Measurements from ENCODE around the gene SCLT1. TPM values are rescaled to one million over a fixed set of nuclear protein-coding genes. Genes with fewer than 3 reads are reported as not detected.

SCLT1 gene
- total RNA-seq, 2 donors from 2014 or later: 6.9 to 8.9 TPM

DNA sequence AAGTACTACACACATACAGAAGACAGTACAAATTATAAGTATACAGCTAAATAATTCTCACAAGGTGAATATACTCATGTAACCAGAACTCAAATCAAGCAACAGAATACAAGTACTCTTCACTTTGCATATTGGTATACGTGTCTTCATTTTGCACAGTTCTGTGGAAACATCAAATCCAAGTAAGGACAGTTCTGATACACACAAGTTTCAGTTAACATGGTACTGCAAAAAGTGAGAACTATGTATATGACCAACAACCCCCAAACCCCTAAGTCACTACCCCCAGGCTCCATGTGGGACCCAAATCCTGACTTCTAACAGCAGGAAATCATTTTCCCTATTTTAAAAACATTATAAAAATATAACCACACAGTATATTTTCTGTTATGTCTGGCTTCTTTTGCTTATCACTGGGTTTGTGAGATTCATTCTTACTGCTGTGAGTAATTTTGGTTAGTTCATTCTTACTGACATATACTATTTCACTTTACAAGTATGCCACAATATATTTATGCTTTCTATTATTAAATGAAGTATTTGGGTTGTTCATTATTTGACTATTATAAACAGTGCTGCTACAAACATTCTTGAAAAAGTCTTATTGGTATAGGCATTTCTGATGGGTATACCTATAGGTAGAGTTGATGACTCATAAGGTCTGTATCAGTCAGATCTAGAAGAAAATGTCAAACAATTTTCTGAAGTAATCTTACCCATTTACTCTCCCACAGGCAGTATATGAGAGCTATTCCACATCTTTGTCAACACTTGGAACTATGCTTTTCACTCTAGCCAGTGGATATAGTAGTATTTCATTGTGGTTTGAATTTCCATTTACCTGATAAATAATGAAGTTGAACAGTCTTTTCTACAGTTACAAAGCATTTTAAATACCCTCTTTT is 47.0 kb downstream of the SCLT1 start:
- no peaks in the 10 kb centered on the region for H3K4me1 ChIP-seq
- no peak overlapping the region for H3K4me3 ChIP-seq
- TF ChIP-seq, protein P1, sequence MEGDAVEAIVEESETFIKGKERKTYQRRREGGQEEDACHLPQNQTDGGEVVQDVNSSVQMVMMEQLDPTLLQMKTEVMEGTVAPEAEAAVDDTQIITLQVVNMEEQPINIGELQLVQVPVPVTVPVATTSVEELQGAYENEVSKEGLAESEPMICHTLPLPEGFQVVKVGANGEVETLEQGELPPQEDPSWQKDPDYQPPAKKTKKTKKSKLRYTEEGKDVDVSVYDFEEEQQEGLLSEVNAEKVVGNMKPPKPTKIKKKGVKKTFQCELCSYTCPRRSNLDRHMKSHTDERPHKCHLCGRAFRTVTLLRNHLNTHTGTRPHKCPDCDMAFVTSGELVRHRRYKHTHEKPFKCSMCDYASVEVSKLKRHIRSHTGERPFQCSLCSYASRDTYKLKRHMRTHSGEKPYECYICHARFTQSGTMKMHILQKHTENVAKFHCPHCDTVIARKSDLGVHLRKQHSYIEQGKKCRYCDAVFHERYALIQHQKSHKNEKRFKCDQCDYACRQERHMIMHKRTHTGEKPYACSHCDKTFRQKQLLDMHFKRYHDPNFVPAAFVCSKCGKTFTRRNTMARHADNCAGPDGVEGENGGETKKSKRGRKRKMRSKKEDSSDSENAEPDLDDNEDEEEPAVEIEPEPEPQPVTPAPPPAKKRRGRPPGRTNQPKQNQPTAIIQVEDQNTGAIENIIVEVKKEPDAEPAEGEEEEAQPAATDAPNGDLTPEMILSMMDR (IDR thresholded peaks at IDR 0.05): no peak
- no peak overlapping the region for H3K27ac ChIP-seq
- peaks cover 0 to 13% of the 10 kb centered on the region in 2 donors for H3K9me3 ChIP-seq
- no peaks in the 10 kb centered on the region for H3K36me3 ChIP-seq
- H3K27me3 ChIP-seq: no peaks in the 10 kb centered on the region
- DNase-seq (ENCODE audit: low spot score): no peak

DNA sequence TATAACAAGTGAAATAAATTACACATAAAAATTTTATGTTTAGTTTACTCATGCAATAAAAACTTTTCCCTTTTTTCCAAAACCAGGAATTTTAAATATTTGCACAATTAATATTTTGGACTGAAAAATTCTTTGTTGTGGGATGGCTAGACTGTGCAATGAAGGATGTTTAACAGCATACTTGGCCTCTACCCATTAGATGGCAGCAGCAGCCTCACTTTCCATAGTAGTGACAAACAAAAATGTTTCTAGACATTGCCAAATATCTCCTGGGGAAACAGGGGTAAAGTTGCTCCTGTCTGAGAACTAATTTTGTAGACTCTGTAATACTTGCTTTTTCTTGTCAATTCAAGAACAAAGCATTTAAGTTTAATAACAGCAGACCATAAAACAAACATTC is 49.8 kb downstream of the SCLT1 start:
- H3K27ac ChIP-seq: no peak overlapping the region
- TF ChIP-seq, protein P1 (IDR thresholded peaks at IDR 0.05): peak in 1 of 2 donors; percentile 29
- no peaks in the 10 kb centered on the region for H3K4me1 ChIP-seq
- no peaks in the 10 kb centered on the region for H3K9me3 ChIP-seq
- H3K27me3 ChIP-seq: no peaks in the 10 kb centered on the region
- DNase-seq (ENCODE audit: low spot score): no peak
- no peak overlapping the region for H3K4me3 ChIP-seq
- no peaks in the 10 kb centered on the region for H3K36me3 ChIP-seq

DNA sequence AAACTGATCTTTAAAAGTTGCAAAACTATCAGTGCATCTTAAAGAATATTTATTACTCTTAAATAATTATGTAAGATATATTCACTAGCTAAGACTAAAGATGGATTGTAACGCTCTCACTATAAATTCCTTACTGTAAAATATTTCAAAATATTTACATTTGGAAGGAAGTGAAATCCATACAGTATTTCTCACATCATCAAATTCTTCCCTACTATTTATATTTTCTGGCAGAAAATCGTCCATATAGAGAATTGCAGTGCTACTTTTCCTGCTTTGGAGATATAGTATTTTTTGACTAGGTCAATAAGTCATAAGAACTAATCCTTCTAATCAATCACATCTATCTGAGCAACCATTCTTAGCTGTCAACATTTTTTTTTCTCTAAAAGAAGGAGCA is 52.9 kb downstream of the SCLT1 start:
- H3K4me1 ChIP-seq: no peaks in the 10 kb centered on the region
- H3K27ac ChIP-seq: no peak overlapping the region
- DNase-seq (ENCODE audit: low spot score): no peak
- TF ChIP-seq, protein P1 (IDR thresholded peaks at IDR 0.05): no peak
- no peaks in the 10 kb centered on the region for H3K9me3 ChIP-seq
- no peaks in the 10 kb centered on the region for H3K36me3 ChIP-seq
- H3K27me3 ChIP-seq: no peaks in the 10 kb centered on the region
- H3K4me3 ChIP-seq: no peak overlapping the region

DNA sequence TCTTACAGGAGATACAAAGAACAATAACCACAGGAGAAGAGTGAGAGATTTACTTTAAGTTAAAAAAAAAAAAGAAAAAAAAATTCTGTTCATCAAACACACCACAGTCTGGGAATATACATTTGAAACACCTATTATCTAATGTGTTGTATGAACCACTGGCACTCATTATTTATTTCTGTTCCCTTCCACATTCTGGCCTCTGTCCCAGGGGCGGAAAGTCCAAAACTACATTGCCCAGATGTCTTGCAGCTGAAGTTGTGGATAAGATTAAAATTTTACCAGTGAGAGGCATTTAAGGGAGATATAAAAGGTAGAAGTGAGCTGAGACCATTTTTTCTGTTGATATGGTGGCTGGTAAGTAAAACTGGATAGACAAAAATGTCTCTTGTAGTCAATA is 56.2 kb downstream of the SCLT1 start:
- Histone ChIP-seq H3K27ac (no peak overlapping the region), H3K27me3 (no peaks in the 10 kb centered on the region), H3K4me3 (no peak overlapping the region), H3K4me1 (no peaks in the 10 kb centered on the region), H3K36me3 (no peaks in the 10 kb centered on the region), H3K9me3 (no peaks in the 10 kb centered on the region)
- no peak for DNase-seq (ENCODE audit: low spot score)
- TF ChIP-seq, protein P1 (IDR thresholded peaks at IDR 0.05): no peak

DNA sequence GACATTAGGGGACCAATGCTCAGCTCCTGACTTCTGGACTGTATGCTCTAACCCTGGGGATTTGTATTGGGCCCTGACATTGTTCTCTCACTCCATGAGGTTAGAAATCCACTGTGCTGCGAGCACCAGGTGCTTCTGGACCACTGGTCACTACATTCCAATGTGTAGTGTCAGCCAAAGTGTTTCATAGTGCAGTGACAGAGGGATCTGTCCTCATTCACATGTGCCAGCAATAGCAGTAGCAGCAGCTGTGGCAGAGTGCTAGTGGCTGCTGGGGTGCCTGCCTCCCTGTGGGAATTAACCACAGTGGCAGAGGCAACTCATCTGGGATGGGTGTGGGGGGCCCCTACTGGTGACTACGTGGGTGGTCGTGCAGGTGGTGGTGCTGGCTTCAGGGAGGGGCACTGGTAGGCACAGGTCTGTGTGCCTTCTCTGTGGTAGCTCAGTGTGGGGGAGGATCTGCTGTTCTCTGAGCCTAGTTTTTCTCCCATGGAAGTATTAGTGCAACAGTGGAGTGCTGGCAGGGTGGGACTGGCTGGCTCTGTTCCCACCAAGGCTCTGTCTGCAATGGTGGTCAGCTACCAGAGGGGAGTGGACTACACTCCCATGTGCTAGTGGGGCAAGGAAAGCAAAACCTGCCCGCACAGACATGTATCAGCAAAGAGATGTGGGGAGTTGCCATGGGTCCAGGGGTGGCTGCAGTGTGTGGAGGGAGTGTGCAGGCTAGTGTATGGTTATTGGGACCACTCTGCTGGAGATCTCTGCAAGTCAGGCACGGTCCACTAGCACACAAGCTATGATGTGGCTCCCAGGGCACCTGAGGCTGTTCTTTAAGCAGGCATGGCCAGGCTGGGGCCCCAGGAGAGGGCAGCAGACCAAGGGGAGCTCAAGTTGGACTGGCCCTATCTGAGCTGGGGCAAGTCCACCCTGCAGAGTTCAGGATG is 78.5 kb downstream of the SCLT1 start:
- no peaks in the 10 kb centered on the region for H3K4me1 ChIP-seq
- no peak overlapping the region for H3K27ac ChIP-seq
- TF ChIP-seq, protein P1 (IDR thresholded peaks at IDR 0.05): no peak
- no peak overlapping the region for H3K4me3 ChIP-seq
- no peaks in the 10 kb centered on the region for H3K36me3 ChIP-seq
- DNase-seq (ENCODE audit: low spot score): no peak
- no peaks in the 10 kb centered on the region for H3K27me3 ChIP-seq
- H3K9me3 ChIP-seq: peaks cover 0 to 5% of the 10 kb centered on the region in 2 donors

Measured in right atrium auricular region (tissue), 2 donors.